C4-2B (cell line): ENCODE measurements around the gene HYAL1.

Experiments
- CTCF ChIP-seq: fragments of 450-650 bp; conservative IDR thresholded peaks from 2 replicates; pipeline ENCODE4 v1.5.1; 2017; ENCODE audit warnings: mild to moderate bottlenecking
- ZFX ChIP-seq: fragments of 450-650 bp; IDR thresholded peaks from 2 replicates; pipeline ENCODE4 v1.6.1; 2017

GRCh38 chr3:50256978-50257890, 46.1 kb downstream of the HYAL1 start:
- TF ChIP-seq CTCF (peak; percentile 69), ZFX (no peak)
